ENCODE measurements around the gene EPB41L4A.
"Not testable (repeated sequence)": the region's sequence is repeated elsewhere in the genome, so short reads cannot be mapped to it uniquely, and the experiment has no call there.

The EPB41L4A gene

GRCh38 chr5:112396430-112396829 lies 22.6 kb downstream of the EPB41L4A start:
- no peak for TF ChIP-seq CTCF (IDR thresholded peaks at IDR 0.05; ENCODE audit: low read depth, low read length, missing control alignments)

GRCh38 chr5:112395299-112395698 lies 23.8 kb downstream of the EPB41L4A start:
- H3K4me3 ChIP-seq (ENCODE audit: low read depth, low read length); DNase-seq (ENCODE audit: low read depth): not testable (repeated sequence)

More at GRCh38 chr5:112396430-112396829, 22.6 kb downstream of the EPB41L4A start:
- DNase-seq (ENCODE audit: low read depth): no peak
- H3K4me3 ChIP-seq (ENCODE audit: low read depth, low read length): no peak overlapping the region

GRCh38 chr5:112390327-112390726 lies 28.8 kb downstream of the EPB41L4A start:
- TF ChIP-seq CTCF (IDR thresholded peaks at IDR 0.05; ENCODE audit: low read depth, low read length, missing control alignments): no peak
- DNase-seq (ENCODE audit: low read depth): no peak

GRCh38 chr5:112388739-112389138 lies 30.3 kb downstream of the EPB41L4A start:
- no peak overlapping the region for H3K4me3 ChIP-seq (ENCODE audit: low read depth, low read length)
- no peak for TF ChIP-seq CTCF (IDR thresholded peaks at IDR 0.05; ENCODE audit: low read depth, low read length, missing control alignments)
- no peak for DNase-seq (ENCODE audit: low read depth)

More at GRCh38 chr5:112390327-112390726, 28.8 kb downstream of the EPB41L4A start:
- H3K4me3 ChIP-seq (ENCODE audit: low read depth, low read length): no peak overlapping the region

GRCh38 chr5:112388074-112388473 lies 31.0 kb downstream of the EPB41L4A start:
- no peak for DNase-seq (ENCODE audit: low read depth)
- no peak for TF ChIP-seq CTCF (IDR thresholded peaks at IDR 0.05; ENCODE audit: low read depth, low read length, missing control alignments)
- H3K4me3 ChIP-seq (ENCODE audit: low read depth, low read length): no peak overlapping the region

- DNase-seq (ENCODE audit: low read depth): no peak
- no peak overlapping the region for H3K4me3 ChIP-seq (ENCODE audit: low read depth, low read length)
- no peak for TF ChIP-seq CTCF (IDR thresholded peaks at IDR 0.05; ENCODE audit: low read depth, low read length, missing control alignments)
Measured at GRCh38 chr5:112386766-112387165, 32.3 kb downstream of the EPB41L4A start.

GRCh38 chr5:112385969-112386368 lies 33.1 kb downstream of the EPB41L4A start:
- no peak for TF ChIP-seq CTCF (IDR thresholded peaks at IDR 0.05; ENCODE audit: low read depth, low read length, missing control alignments)
- H3K4me3 ChIP-seq (ENCODE audit: low read depth, low read length): no peak overlapping the region
- no peak for DNase-seq (ENCODE audit: low read depth)
